D721Med (cell line): ENCODE measurements around the gene PEMT.

Source experiments
- DNase-seq: peaks from one replicate; pipeline ENCODE4 v3.0.0; 2011; ENCODE audit warnings: low spot score; ENCODE audit not compliant: insufficient read length
- FAIRE-seq: peaks from 2 replicates; lab custom pipeline; 2011; peaks lifted over from hg19 to GRCh38; lab: Jason Lieb, UNC
- CTCF ChIP-seq: IDR thresholded peaks from 2 replicates; pipeline ENCODE4 v1.5.1; 2012; ENCODE audit warnings: mild to moderate bottlenecking, control low read depth; ENCODE audit not compliant: insufficient read depth; ENCODE audit errors: missing control alignments

The PEMT gene

GRCh38 chr17:17525311-17525710, 66.2 kb downstream of the PEMT start:
- no peak for DNase-seq
- FAIRE-seq = no peak
- no peak for TF ChIP-seq CTCF

GRCh38 chr17:17523731-17524490, 67.6 kb downstream of the PEMT start:
- no peak for TF ChIP-seq CTCF
- DNase-seq (no peak), FAIRE-seq (no peak)

GRCh38 chr17:17523001-17523730, 68.3 kb downstream of the PEMT start:
- TF ChIP-seq CTCF = no peak
- no peak for DNase-seq
- no peak for FAIRE-seq

- DNase-seq = no peak
- no peak for FAIRE-seq
- TF ChIP-seq CTCF = no peak
Measured at GRCh38 chr17:17520599-17521232, 70.8 kb downstream of the PEMT start.

GRCh38 chr17:17519886-17520285, 71.6 kb downstream of the PEMT start:
- no peak for DNase-seq
- FAIRE-seq = no peak
- TF ChIP-seq CTCF = no peak

GRCh38 chr17:17518951-17519350, 72.6 kb downstream of the PEMT start:
- TF ChIP-seq CTCF = no peak
- DNase-seq (no peak), FAIRE-seq (no peak)
